GM12891 (cell line): ENCODE results near the gene HOXD10.

Source experiments
- DNase-seq: peaks from one replicate; pipeline ENCODE4 v3.0.0; 2011; ENCODE audit warnings: low spot score; ENCODE audit not compliant: insufficient read length
- FAIRE-seq: peaks from 2 replicates; lab custom pipeline; 2011; peaks lifted over from hg19 to GRCh38; lab: Jason Lieb, UNC
- PAX5 ChIP-seq: IDR thresholded peaks from 2 replicates; pipeline ENCODE4 v1.6.1; 2011; ENCODE audit warnings: low read length, moderate library complexity, mild to moderate bottlenecking; ENCODE audit not compliant: insufficient read depth, severe bottlenecking
- POLR2A ChIP-seq: IDR thresholded peaks from 2 replicates; pipeline ENCODE4 v1.6.1; 2011; ENCODE audit warnings: low read depth, low read length, control low read depth
- POLR2AphosphoS5 ChIP-seq: IDR thresholded peaks from 2 replicates; pipeline ENCODE4 v1.6.1; 2011; ENCODE audit warnings: low read depth, low read length, control low read depth
- POU2F2 ChIP-seq: IDR thresholded peaks from 2 replicates; pipeline ENCODE4 v1.6.1; 2011; ENCODE audit warnings: low read depth, mild to moderate bottlenecking, control low read depth, low read length, moderate library complexity
- SPI1 ChIP-seq: IDR thresholded peaks from 2 replicates; pipeline ENCODE4 v1.6.1; 2011; ENCODE audit warnings: low read depth, low read length, control low read depth
- TAF1 ChIP-seq: IDR thresholded peaks from 2 replicates; pipeline ENCODE4 v1.6.1; 2011; ENCODE audit warnings: low read depth, low read length, control low read depth

HOXD10 gene

DNA sequence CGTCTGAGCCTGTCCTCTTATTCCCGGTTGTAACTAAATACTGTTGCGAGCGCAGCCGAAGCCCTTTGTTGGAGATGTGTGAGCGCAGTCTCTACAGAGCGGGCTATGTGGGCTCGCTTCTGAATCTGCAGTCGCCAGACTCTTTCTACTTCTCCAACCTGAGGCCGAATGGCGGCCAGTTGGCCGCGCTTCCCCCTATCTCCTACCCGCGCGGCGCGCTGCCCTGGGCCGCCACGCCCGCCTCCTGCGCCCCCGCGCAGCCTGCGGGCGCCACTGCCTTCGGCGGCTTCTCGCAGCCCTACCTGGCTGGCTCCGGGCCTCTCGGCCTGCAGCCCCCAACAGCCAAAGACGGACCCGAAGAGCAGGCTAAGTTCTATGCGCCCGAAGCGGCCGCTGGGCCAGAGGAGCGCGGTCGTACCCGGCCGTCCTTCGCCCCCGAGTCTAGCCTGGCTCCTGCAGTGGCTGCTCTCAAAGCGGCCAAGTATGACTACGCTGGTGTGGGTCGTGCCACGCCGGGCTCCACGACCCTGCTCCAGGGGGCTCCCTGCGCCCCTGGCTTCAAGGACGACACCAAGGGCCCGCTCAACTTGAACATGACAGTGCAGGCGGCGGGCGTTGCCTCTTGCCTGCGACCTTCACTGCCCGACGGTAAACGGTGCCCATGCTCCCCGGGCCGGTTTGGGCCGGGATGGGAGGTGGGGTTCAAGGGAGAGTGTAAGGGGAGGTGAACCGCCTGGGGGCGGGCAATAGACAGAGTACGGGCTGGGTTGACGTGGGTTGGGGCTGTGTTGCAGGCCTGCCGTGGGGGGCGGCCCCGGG, 16.6 kb upstream of the HOXD10 start, which contains the start of gene HOXD12:
Gene HOXD12, plus strand, starts transcription at position 68 of the 819 bp plus-strand sequence. Its CDS starts 7 bp downstream, at position 75.
- TF ChIP-seq PAX5 = no peak
- no peak for TF ChIP-seq POU2F2
- TF ChIP-seq POLR2A = no peak
- TF ChIP-seq SPI1 = no peak
- no peak for TF ChIP-seq POLR2AphosphoS5
- no peak for TF ChIP-seq TAF1
- DNase-seq (no peak), FAIRE-seq (no peak)

- TF ChIP-seq POLR2AphosphoS5 (no peak), SPI1 (no peak), PAX5 (no peak), TAF1 (no peak), POLR2A (no peak), POU2F2 (no peak)
- no peak for FAIRE-seq
- DNase-seq = no peak
Observed at GRCh38 chr2:176100547-176101140, 15.9 kb upstream of the HOXD10 start.

DNA sequence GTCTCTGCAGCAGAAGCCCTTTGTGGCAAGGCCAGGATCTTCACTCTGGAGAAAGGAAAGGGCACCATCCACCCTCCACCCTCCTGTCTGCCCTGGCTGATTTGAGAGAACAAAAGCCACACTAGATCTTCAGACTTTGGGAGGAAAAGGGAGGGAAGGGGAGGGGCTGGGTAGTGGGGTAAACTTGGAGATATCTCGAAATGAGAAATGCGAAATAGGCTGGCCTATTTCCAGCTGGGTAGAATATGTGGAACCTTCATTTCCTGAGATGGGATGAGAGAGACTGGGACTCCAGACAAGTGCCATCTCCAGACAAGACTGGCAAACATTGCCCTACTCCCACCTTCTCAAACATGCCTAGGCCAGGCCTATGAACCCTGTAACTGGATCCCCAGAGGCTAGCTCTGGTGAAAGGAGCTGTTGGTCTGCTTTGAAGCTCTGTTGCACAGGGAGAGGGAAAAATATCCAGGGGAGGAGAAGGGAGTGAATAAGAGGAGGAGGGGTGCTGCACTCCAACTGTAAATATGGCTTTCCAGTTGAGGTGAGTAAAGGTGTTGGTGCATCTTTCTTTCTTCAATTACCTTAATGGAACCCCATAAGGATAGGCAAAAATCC, 15.3 kb upstream of the HOXD10 start:
- DNase-seq (no peak), FAIRE-seq (no peak)
- TF ChIP-seq POLR2AphosphoS5 = no peak
- no peak for TF ChIP-seq POLR2A
- TF ChIP-seq TAF1 = no peak
- TF ChIP-seq POU2F2 = no peak
- no peak for TF ChIP-seq SPI1
- TF ChIP-seq PAX5 = no peak

GRCh38 chr2:176101842-176102241, 14.7 kb upstream of the HOXD10 start:
- DNase-seq (no peak), FAIRE-seq (no peak)

GRCh38 chr2:176102309-176102866, 14.2 kb upstream of the HOXD10 start:
- no peak for FAIRE-seq
- no peak for TF ChIP-seq SPI1
- TF ChIP-seq POU2F2 = no peak
- no peak for TF ChIP-seq TAF1
- TF ChIP-seq POLR2AphosphoS5 = no peak
- no peak for TF ChIP-seq POLR2A
- TF ChIP-seq PAX5 = no peak
- DNase-seq = no peak

More at GRCh38 chr2:176101842-176102241, 14.7 kb upstream of the HOXD10 start:
- TF ChIP-seq POLR2AphosphoS5 (no peak), SPI1 (no peak), POLR2A (no peak), PAX5 (no peak)

DNA sequence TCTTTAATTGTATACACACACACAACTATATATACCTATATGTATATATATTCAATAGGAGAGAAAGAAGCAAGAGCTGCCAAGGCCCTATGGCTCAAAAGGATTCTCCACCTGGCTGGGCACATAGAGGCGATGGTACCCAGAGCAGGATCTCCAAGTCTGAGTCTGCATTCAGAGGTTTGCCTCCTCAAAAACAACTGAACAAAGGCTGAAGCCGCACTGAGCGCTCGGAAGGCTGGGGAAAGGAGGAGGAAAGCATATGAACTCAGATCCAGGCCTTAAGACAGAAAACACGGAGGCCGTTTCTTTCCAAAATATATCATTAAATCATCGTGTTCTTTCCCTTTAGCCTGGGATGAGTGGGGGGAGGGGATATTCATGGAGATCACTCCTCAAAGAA, 13.4 kb upstream of the HOXD10 start:
- TF ChIP-seq POLR2A (no peak), TAF1 (no peak), PAX5 (no peak), POU2F2 (no peak), SPI1 (no peak), POLR2AphosphoS5 (no peak)
- DNase-seq = no peak
- no peak for FAIRE-seq

GRCh38 chr2:176103742-176104315, 12.7 kb upstream of the HOXD10 start:
- DNase-seq (no peak), FAIRE-seq (no peak)

GRCh38 chr2:176104316-176105077, 12.1 kb upstream of the HOXD10 start:
- DNase-seq (no peak), FAIRE-seq (no peak)
- no peak for TF ChIP-seq PAX5
- TF ChIP-seq POLR2A = no peak
- no peak for TF ChIP-seq TAF1
- no peak for TF ChIP-seq POLR2AphosphoS5
- TF ChIP-seq SPI1 = no peak
- TF ChIP-seq POU2F2 = no peak

More at GRCh38 chr2:176103742-176104315, 12.7 kb upstream of the HOXD10 start:
- TF ChIP-seq SPI1 (no peak), POLR2AphosphoS5 (no peak), POU2F2 (no peak), TAF1 (no peak), PAX5 (no peak), POLR2A (no peak)
